ENCODE measurements around the gene GTF3C1.

The GTF3C1 gene

GRCh38 chr16:27566417-27566816, 16.7 kb upstream of the GTF3C1 start:
- DNase-seq, result no peak

GRCh38 chr16:27564224-27564623, 14.5 kb upstream of the GTF3C1 start:
- no peak for DNase-seq

- no peak for DNase-seq
Measured at GRCh38 chr16:27561216-27561615, 11.5 kb upstream of the GTF3C1 start.

GRCh38 chr16:27558932-27559331, 9.2 kb upstream of the GTF3C1 start:
- no peak for DNase-seq

GRCh38 chr16:27558434-27558833, 8.7 kb upstream of the GTF3C1 start:
- DNase-seq, result no peak

GRCh38 chr16:27556471-27556870, 6.8 kb upstream of the GTF3C1 start:
- no peak for DNase-seq

GRCh38 chr16:27551036-27551435, 1.3 kb upstream of the GTF3C1 start:
- DNase-seq, result no peak

GRCh38 chr16:27550582-27550920, 838 bp upstream of the GTF3C1 start:
- no peak for DNase-seq

GRCh38 chr16:27549464-27549745, 308 bp downstream of the GTF3C1 start:
- no peak for DNase-seq

- DNase-seq, result no peak
Measured at GRCh38 chr16:27547851-27548250, 1.9 kb downstream of the GTF3C1 start.

- no peak for DNase-seq
Measured at GRCh38 chr16:27547134-27547533, 2.6 kb downstream of the GTF3C1 start.

GRCh38 chr16:27544671-27545070, 5.0 kb downstream of the GTF3C1 start:
- DNase-seq, result no peak

GRCh38 chr16:27543801-27544200, 5.9 kb downstream of the GTF3C1 start:
- DNase-seq, result no peak

GRCh38 chr16:27539636-27540035, 10.1 kb downstream of the GTF3C1 start:
- DNase-seq, result no peak

- no peak for DNase-seq
Measured at GRCh38 chr16:27539120-27539519, 10.6 kb downstream of the GTF3C1 start.

- DNase-seq, result no peak
Measured at GRCh38 chr16:27538528-27538927, 11.2 kb downstream of the GTF3C1 start.

GRCh38 chr16:27534256-27534655, 15.5 kb downstream of the GTF3C1 start:
- DNase-seq, result no peak

- DNase-seq, result no peak
Measured at GRCh38 chr16:27531826-27532800, 17.6 kb downstream of the GTF3C1 start.

GRCh38 chr16:27531186-27531585, 18.5 kb downstream of the GTF3C1 start:
- no peak for DNase-seq

- no peak for DNase-seq
Measured at GRCh38 chr16:27529962-27530361, 19.8 kb downstream of the GTF3C1 start.

GRCh38 chr16:27528294-27528693, 21.4 kb downstream of the GTF3C1 start:
- DNase-seq, result no peak

GRCh38 chr16:27526180-27526579, 23.5 kb downstream of the GTF3C1 start:
- no peak for DNase-seq

- no peak for DNase-seq
Measured at GRCh38 chr16:27522173-27522707, 27.5 kb downstream of the GTF3C1 start.

- no peak for DNase-seq
Measured at GRCh38 chr16:27520982-27521673, 28.6 kb downstream of the GTF3C1 start.
